ENCODE data around the gene TCF23.
"Not testable (repeated sequence)": the region's sequence is repeated elsewhere in the genome, so short reads cannot be mapped to it uniquely, and the experiment has no call there.

The TCF23 gene

DNA sequence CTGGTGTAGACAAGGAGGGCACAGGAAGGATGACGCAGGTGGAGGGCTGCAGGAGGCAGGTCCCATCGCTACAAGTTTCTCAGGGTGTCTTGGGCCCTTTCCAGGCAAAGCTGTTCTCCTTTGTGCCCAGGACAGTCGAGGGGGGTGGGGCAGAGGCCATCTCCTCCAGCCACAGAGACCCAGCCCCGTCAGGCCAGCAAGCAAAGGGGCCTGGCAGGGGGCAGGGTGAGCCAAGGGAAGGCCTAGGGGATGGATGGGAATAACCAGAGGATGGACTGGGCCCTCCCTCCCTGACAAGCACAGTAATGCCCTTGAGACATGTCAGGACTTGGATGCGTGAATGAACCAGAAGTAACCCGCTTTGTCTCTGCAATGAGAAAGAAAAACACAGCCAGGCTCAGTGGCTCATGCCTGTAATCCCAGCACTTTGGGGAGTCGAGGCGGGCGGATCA is 6.3 kb downstream of the TCF23 start:
- DNase-seq = no peak

DNA sequence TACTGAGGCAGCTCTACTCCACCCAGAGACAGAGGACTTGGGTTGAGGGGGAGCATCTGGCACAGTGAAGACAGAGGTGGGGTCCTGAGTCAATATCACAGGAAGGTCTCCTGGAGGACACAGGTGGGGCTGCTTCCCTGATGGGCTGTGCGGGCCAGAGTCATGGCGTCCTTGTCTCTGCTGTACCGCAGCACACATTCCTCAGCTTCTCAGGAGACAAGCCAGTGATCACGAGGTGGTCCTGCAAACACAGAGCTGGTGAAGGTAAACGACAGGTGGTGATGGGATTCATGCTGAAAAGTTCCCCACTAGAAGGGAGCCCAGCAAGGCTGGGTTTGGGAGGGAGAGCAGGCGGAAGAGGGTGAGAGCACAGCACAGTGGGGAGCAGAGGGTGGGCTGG is 9.7 kb downstream of the TCF23 start:
- DNase-seq = no peak

DNA sequence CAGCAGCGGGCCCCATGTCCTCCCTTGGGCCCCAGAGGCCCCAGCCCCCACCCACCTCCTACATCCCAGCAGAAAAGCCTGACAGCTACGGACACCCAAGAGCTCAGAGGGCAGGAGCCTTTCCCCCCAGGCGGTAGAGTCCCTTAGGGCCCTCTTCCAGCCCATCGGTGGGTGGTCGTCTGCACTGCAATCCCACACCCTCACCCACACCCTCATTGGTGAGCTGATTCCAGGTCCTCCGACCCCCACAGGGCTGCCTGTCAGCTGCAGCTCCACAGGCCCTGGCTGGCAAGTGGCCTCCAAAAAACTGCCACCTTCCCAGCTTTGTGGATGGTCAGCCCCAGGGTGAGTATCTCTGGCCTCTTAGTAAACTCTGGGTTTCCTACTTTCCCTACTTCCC is 10.5 kb downstream of the TCF23 start:
- no peak for DNase-seq

DNA sequence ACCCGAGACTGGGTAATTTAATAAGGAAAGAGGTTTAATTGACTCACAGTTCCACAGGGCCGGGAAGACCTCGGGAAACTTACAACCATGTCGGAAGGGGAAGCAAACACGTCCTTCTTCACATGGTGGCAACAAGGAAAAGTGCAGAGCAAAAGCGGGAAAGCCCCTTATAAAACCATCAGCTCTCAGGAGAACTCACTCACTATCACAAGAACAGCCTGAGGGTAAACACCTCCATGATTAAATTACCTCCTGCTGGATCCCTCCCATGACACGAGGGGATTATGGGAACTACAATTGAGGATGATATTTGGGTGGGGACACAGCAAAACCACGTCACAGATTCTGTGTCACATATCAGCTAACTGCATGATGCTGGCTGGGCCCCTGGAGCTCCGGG is 11.4 kb downstream of the TCF23 start:
- no peak for DNase-seq

DNA sequence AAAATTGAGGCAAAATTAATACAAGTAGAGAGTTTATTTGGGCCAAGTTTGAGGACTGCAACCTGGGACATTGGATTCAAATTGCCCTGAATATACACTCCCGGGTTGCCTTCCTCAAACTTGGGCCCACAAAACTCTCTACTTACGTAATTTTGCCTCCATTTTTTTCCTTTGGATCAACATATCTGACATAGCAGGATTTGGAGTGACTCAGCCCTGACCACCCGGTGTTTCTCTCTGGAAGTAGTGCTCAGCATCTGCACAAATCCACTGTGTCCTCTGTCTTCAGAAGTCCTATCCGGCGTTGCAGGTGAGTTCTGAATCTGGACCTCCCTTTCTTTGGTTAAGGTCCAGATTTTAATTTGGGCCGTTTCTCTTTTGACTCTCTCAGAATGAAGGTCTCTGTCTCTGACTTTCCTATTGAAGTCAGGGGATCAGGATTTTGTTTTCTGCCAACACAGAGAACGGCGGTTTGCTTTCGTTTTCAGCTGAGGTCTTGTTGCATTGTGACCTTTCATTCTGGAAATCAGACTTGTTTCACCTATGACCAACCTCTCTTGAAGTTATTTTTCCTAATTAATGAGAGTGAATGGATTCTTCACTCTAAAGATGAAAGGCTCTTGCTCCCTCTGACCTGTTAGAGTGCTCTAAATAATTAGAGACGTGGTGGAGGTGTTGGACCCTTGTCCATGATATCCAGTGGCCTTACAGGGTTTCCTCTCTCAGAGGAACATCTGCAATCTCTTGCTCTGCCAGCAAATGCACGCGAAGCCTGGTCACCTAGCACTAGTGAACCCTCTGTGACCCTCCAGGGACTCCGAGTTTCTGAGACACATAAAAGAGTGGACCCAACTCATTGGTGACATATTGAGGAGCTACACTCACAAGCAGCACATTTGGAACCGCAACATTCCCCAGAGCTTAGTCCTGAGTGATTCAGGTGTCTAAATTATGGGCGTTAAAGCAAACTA is 13.6 kb downstream of the TCF23 start:
- DNase-seq = no peak

DNA sequence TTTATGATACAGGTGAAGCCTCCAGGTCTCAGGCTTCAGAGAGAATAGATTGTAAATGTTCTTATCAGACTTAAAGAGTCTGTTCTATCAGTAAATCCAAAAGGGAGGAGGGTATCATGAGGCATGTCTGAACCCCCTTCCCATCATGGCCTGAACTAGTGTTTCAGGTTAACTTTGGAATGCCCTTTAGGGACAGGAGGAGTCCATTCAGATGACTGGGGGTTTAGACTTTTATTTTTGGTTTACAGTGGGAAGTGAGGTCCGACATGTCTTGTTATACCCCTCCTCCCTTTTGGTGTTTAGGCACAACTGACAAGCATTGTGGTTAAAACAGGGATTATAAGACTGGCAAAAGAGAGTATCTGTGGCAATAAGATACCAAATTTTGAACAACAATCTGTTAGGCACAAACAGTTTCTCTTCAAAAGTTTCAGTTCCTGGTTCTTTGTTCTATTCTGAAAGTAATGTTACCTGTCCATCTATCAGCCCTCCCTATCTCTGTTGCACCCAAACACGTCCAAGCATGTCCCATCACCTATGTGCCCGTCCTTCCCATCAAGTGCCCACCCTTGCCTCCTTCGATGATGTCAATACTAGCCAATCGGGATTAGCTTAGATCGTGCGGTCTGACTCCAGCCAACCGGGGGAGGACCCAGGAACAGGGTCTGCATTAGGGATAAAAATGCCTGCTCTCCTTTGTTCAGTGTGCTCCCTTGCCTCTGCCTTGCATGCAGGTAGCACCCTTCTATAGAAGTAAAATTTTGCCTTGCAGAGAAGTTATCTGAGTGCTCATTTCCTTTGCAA is 16.4 kb downstream of the TCF23 start:
- no peak for DNase-seq

DNA sequence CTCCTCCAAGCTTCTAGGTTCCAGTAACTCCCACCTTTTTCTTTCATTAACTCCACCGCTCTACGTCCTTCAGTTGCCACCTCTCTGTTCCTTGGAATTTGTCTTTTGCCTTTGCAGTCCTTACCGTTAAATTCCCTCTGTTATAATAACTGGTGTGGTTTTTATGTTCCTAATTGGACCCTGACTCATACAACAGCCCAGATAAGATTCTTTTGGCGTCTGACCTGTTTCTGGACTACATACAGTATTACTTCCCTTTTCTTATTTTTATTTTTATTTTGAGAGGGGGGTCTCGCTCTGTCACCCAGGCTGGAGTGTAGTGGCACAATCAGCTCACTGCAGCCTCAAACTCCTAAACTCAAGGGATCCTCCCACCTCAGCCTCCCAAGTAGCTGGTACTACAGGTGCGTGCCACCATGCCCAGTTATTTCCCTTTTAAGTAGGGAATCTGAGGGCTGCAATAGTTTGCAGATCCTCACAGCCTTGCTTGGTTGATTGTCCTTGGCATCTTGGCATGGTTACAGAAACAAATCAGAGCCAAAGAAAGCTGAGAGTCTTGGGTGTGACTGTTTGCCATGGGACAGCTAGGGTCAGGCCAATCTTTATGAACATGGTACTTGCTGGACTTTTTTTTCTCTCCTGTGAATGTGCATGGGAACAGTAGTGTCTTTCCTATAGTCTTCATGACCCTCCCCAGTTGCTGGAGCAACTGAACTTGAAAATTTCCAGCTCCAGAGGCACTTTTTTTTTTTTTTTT is 22.0 kb downstream of the TCF23 start:
- DNase-seq = no peak

DNA sequence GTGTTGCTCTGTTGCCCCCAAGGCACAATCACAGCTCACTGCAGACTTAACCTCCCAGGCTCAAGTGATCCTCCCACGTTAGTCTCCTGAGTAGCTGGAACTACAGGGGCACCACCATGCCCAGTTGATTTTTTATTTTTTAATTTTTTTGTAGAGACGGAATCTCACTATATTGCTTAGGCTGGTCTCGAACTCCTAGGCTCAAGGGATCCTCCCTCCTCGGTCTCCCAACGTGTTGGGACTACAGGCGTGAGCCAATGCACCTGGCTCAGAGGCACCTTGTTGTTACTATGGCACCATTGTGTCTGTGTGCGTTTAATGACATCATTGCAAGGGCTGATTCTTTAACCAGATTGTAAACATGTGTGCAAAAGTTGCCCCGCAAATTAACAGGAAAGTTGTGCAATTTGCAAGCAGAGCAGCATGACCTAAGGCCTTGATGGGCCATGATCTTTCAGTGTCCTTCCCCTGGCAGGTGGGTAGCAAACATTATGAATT is 22.6 kb downstream of the TCF23 start:
- no peak for DNase-seq

DNA sequence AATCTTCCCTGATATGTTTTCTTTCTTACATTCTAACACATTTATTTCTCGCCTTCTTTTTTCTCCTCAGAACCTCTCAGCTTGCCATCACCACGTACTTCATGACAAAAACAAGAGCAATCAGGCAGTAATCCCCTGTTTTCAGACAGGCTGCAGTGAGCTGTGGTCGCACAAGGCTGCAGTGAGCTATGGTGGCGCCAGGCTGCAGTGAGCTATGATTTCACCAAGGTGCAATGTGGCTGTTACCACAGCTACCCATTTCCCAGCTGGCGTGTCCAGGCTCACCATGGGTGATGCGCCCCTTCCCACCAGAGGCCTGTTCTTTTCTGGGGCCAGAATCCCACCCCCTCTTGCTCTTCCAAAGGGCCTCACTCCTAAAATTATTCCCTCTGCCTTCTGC is 25.8 kb downstream of the TCF23 start:
- no peak for DNase-seq

DNA sequence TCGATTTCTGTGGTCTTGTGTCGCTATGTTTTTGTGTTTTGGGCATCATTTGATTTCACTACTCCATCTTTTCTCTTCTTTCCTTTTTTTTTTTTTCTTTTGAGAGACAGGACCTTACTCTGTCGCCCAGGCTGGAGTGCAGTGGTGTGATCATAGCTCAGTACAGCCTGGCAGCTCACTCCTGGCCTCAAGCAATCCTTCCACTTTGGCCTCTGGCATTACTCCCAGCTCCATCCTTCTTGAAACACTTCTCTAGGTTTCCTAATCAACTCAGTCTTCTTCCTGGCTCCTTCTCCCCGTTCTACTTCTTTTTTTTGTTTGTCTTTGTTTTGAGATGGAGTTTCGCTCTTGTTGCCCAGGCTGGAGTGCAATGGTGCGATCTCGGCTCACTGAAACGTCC is 26.5 kb downstream of the TCF23 start:
- no peak for DNase-seq

DNA sequence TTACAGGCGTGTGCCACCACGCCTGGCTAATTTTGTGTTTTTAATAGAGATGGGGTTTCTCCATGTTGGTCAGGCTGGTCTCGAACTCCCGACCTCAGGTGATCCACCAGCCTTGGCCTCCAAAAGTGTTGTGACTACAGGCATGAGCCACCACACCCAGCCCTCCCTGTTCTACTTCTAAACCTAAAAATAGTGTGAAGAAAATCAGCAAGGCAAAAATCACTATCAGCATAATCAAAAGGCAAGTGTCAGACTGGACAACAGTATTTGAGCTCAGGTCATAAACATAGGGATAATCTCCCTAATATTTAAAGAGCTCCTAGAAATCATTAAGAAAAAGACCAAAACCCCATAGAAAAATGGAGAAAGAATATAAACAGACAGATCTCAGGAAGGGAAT is 27.0 kb downstream of the TCF23 start:
- DNase-seq = not testable (repeated sequence)

DNA sequence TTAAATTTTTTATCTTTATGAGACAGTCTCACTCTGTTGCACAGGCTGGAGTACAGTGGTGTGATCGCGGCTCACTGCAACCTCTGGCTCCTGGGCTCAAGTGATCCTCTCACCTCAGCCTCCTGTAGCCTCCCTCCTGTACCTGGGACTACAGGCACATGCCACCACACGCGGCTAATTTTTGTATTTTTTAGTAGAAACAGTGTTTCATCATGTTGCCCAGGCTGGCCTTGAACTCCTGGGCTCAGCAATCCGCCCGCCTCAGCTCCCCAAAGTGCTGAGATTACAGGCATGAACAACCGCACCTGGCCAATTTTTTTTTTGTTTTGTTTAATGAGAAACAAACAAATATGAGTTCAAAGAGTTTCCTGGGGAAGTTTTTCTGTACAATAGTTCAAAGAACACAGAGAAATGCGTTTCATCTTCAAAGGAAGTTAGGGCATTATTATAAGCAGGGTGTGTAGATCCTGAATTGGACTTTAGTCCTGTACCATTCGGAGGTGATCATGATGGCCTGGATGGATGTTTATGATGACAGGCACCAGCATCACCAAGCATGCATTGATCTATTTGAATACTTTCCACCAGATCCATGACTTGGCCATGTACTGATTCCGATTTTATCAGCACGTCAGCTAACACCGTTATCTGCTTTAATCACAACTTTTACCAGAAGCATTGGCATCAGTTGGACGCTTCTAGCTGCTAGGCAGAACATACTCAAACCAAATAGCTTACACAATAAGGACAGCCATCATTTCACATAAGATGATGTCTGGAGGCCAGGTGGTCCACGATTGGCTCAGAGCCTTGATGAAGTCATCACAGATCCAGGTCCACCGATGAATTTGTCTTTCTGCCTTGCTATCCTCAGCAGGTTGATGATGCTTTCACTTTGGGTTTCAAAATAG is 28.9 kb downstream of the TCF23 start:
- DNase-seq = no peak

DNA sequence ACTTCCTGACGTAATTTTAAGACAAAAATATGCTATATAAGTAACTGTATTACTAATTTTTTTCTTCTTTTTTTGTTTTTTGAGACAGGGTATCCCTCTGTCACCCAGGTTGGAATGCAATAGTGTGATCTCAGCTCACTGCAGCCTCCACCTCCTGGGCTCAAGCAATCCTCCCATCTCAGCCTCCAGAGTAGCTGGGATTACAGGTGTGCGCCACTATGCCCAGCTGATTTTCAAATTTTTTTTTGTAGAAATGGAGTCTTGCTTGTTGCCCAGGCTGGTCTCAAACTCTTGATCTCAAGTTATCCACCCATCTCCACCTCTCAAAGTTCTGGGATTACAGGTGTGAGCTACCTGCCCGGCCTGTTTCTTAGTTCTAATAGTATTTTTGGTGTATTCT is 29.7 kb downstream of the TCF23 start:
- no peak for DNase-seq

DNA sequence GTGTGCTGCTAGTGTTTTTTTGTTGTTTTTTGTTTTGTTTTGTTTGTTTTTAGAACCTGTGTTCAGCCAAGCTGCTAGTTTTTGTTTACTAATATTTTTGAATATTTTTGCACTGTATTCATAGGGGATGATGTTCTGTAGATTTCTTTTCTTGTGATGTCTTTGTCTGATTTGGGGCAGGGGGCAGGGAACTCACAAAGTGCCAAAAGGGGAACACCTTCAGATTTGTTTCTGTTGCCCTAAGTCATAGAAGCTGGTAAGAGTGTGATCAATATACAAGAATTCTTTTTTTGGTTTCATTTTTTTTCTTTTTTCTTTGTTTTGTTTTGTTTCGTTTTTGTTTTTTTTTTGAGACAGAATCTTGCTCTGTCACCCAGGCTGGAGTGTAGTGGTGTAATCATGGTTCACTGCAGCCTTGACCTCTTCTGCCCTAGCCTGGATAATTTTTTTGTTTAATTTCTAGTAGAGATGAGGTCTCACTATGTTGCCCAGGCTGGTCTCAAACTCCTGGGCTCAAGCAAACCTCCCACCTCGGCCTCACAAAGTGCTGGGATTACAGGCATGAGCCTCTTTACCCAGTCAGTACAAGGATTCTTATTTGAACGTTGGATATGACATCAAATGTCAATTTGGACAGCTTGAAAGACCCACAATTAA is 30.7 kb downstream of the TCF23 start:
- no peak for DNase-seq

DNA sequence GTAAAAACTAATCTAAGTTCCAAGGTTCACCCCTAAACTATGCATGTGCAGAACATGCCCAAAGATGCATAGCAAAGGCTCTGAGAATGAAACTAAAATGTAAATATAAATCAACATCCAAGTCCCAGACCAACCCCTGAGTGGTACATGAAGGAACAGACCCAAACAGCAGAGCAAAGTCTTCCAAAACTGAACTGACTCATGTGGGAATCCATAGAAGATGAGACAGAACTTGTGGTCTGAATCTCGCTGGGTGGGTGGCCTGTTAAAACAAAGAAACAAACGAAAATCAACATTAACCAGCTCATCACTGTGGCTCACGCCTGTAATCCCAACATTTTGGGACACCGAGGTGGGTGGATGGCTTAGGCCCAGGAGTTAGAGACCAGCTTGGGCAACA is 33.5 kb downstream of the TCF23 start:
- no peak for DNase-seq

DNA sequence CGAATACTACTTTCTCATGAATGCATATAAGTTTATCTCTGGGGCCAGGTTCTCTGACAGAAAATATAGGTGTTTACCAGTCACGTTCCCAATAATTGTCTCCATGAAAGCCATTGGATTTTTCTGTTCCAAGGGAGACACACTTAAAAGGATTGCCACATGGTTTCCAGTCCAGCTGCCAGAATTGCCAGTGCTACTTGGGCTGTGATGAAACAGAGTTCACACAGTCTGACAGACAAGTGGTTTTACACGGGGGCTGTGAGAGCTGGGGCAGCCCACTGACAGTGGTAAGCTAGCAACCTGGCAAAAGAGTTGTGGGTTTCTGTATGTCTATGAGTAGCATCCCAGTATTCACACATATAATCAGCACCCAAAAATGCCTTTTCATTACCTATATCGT is 35.3 kb downstream of the TCF23 start:
- DNase-seq = no peak

DNA sequence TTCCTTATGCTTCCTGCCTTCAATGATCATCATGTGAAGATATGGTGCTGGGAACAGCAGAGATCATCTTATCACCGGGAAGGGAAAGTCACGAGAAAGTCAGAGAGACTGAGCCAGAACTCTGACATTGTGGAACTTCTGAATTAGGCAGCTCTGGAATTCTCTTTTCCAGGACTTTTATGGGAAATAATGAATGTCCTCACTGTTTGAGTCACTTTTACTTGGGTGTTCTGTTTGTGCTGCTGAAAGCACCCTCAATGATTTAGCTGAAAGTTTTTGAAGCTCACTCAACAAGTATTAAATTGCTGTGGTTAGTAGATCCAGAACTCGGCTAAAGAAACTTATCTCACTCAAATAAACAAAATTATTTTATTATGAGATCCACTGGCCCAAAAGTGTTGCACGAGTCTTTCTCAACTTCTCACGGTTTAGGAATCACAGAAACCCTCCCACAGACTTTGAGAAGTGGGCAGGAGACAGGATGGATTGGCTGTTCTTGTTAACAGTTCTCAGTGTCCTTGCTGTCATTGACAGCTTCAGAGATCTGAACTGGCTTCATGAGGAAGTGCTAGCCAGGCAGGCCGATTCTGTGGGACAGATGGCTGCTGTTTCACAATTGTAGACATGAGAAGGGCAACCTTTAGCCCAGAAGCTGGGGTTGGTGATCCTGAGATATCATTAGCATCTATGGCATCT is 36.7 kb downstream of the TCF23 start:
- DNase-seq = no peak

DNA sequence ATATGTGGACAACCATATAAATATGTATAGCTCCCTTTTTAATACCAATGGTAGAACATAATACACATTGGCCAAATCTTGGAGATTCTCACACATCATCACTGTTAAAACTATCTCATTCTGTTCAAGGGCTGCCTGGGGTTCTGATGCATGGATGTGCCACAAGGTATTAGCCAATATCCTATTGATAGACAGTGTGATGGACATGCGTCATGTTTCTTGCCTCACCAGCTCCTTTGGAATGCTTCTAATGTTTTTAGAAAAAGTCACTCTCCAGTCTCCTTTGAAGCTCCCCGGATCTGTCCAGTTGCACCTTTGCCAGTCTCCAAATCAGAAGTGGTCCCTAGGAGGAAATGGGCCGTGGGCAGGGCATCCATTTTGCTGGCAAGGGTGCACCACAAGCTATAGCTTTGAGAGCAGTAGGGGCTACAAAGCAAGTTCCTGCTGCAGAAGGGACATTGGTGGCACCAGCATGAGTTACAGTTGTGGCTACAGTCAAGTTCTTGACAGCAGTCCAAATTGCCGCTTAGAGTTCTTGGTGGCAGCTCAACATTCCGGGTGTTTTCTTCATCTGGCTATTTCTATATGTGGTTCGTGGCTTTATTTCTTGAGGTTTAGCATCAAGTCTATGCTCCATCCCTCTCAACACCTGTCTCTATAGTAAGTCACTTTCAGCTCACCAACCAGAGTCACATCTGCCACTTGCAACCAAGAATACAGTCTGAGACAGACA is 38.0 kb downstream of the TCF23 start:
- DNase-seq = no peak

DNA sequence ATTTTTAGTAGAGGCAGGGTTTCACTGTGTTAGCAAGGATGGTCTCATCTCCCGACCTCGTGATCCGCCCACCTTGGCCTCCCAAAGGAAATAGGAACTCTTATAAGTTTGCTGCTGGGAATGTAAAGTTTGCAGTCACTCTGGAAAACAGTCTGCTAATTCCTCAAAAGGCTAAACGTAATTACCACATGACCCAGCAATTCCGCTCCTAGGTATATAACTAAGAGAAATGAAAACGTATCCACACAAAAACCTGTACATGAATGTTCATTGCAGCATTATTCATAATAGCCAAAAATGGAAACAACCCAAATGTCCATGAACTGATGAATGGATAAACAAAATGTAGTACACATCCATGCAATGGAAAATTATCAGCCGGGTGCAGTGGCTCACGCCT is 41.2 kb downstream of the TCF23 start:
- no peak for DNase-seq

Data from CD4-positive, alpha-beta T cell treated with Interleukin-21 for 1 hour (primary cell).